Stimulated activated CD4-positive, alpha-beta T cell treated with anti-CD3 and anti-CD28 coated beads, Interleukin-4, amount 100 ng/mL, for 24 hours (primary cell): ENCODE results near the gene APOL6.

Experiments
- DNase-seq: peaks from one replicate; pipeline ENCODE4 v3.0.0-alpha.2; 2020

Gene APOL6

GRCh38 chr22:35648066-35649025 is at the start of gene APOL6:
APOL6 (plus strand) TSS chr22:35648446; CDS start chr22:35656426, 7,980 bp downstream.
- peak; percentile 75 for DNase-seq

GRCh38 chr22:35599364-35599763 is 48.9 kb upstream of the APOL6 start:
- no peak for DNase-seq

- DNase-seq, result no peak
Observed at GRCh38 chr22:35600476-35600875, 47.8 kb upstream of the APOL6 start.

GRCh38 chr22:35601013-35601580 is 47.1 kb upstream of the APOL6 start:
- no peak for DNase-seq

GRCh38 chr22:35601743-35602615 is 46.3 kb upstream of the APOL6 start:
- DNase-seq, result no peak

GRCh38 chr22:35604621-35605368 is 43.5 kb upstream of the APOL6 start:
- DNase-seq, result peak; percentile 15

GRCh38 chr22:35605369-35605680 is 42.9 kb upstream of the APOL6 start:
- no peak for DNase-seq

- no peak for DNase-seq
Observed at GRCh38 chr22:35605851-35606481, 42.3 kb upstream of the APOL6 start.

- DNase-seq, result no peak
Observed at GRCh38 chr22:35606916-35607315, 41.3 kb upstream of the APOL6 start.

GRCh38 chr22:35608088-35608487 is 40.2 kb upstream of the APOL6 start:
- no peak for DNase-seq

- no peak for DNase-seq
Observed at GRCh38 chr22:35609261-35609660, 39.0 kb upstream of the APOL6 start.

- no peak for DNase-seq
Observed at GRCh38 chr22:35609761-35610160, 38.5 kb upstream of the APOL6 start.

GRCh38 chr22:35610741-35611140 is 37.5 kb upstream of the APOL6 start:
- DNase-seq, result no peak

GRCh38 chr22:35611200-35611890 is 36.9 kb upstream of the APOL6 start:
- no peak for DNase-seq

GRCh38 chr22:35611891-35612576 is 36.2 kb upstream of the APOL6 start:
- no peak for DNase-seq

GRCh38 chr22:35612903-35613302 is 35.3 kb upstream of the APOL6 start:
- DNase-seq, result no peak

- DNase-seq, result no peak
Observed at GRCh38 chr22:35614404-35614803, 33.8 kb upstream of the APOL6 start.

- DNase-seq, result no peak
Observed at GRCh38 chr22:35615156-35615555, 33.1 kb upstream of the APOL6 start.

GRCh38 chr22:35616043-35616442 is 32.2 kb upstream of the APOL6 start:
- DNase-seq, result no peak

GRCh38 chr22:35617137-35617755 is 31.0 kb upstream of the APOL6 start, which contains the start of gene MB:
MB (minus strand) TSS chr22:35617329; CDS start chr22:35617257, 72 bp downstream.
- DNase-seq, result no peak
